ENCODE data around the gene QRICH1. TPM values are rescaled to one million over a fixed set of nuclear protein-coding genes. Genes with fewer than 3 reads are reported as not detected.
A peak's percentile ranks its signal among the peaks of the same experiment; 100 is the strongest.

QRICH1 gene
- total RNA-seq, 4 donors from 2014 or later = 69.0 to 140 (median 104) TPM

- Histone ChIP-seq H3K4me3 (no peak overlapping the region), H3K27me3 (no peaks in the 10 kb centered on the region), H3K9me3 (no peaks in the 10 kb centered on the region), H3K36me3 (no peaks in the 10 kb centered on the region), H3K27ac (no peak overlapping the region), H3K4me1 (no peaks in the 10 kb centered on the region)
- intact Hi-C loops (cut with DNase I; ENCODE audit: low total_unique reads) = no loop called here
- DNase-seq = no peak
- TF ChIP-seq POLR2A (IDR thresholded peaks at IDR 0.05) = no peak
- TF ChIP-seq, protein P1, sequence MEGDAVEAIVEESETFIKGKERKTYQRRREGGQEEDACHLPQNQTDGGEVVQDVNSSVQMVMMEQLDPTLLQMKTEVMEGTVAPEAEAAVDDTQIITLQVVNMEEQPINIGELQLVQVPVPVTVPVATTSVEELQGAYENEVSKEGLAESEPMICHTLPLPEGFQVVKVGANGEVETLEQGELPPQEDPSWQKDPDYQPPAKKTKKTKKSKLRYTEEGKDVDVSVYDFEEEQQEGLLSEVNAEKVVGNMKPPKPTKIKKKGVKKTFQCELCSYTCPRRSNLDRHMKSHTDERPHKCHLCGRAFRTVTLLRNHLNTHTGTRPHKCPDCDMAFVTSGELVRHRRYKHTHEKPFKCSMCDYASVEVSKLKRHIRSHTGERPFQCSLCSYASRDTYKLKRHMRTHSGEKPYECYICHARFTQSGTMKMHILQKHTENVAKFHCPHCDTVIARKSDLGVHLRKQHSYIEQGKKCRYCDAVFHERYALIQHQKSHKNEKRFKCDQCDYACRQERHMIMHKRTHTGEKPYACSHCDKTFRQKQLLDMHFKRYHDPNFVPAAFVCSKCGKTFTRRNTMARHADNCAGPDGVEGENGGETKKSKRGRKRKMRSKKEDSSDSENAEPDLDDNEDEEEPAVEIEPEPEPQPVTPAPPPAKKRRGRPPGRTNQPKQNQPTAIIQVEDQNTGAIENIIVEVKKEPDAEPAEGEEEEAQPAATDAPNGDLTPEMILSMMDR (IDR thresholded peaks at IDR 0.05) = no peak
Measured at GRCh38 chr3:49035281-49035680, 58.6 kb downstream of the QRICH1 start.

- no peak overlapping the region for H3K27ac ChIP-seq
- intact Hi-C loops (cut with DNase I; ENCODE audit: low total_unique reads) = no loop called here
- H3K9me3 ChIP-seq = no peaks in the 10 kb centered on the region
- no peak for DNase-seq
- TF ChIP-seq POLR2A (IDR thresholded peaks at IDR 0.05) = no peak
- TF ChIP-seq, protein P1 (IDR thresholded peaks at IDR 0.05) = no peak
- no peak overlapping the region for H3K4me3 ChIP-seq
- no peaks in the 10 kb centered on the region for H3K4me1 ChIP-seq
- no peaks in the 10 kb centered on the region for H3K36me3 ChIP-seq
- H3K27me3 ChIP-seq = no peaks in the 10 kb centered on the region
Measured at GRCh38 chr3:49034650-49035049, 59.2 kb downstream of the QRICH1 start.

DNA sequence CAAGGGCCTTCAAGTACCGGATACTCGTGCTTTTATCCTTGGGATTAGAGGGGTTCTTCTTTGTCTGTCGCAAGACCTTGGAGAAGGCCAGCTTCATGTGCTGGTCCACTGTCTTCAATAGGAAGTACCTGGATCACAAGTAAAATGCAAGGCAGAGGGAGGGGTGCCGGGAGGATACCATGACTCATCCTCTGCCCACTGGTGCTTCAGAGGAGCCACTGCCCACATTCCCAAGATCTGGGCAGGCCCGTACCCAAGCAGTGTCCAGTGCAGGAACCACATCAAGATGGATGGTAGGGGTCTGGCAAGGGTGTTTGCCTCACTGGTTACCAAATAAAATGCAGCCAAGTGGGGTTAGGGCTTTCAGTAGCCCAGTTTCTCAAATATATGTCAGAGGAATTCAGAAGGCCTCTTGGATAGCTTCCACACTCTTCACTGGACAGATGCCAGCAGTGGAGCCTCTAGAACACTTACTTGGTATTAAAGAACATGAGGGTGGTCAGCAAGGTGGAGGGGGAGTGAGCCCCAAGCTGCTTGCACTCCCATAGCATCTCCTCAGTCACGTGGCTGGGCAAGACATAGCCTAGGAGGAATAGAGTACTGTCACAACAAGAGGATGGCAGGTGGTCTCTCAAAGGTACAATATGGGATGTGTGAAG is 61.1 kb downstream of the QRICH1 start:
- intact Hi-C loops (cut with DNase I; ENCODE audit: low total_unique reads) = no loop called here
- no peaks in the 10 kb centered on the region for H3K36me3 ChIP-seq

GRCh38 chr3:49030321-49030720 is 63.5 kb downstream of the QRICH1 start:
- intact Hi-C loops (cut with DNase I; ENCODE audit: low total_unique reads) = no loop called here
- Histone ChIP-seq H3K4me3 (no peak overlapping the region), H3K27me3 (no peaks in the 10 kb centered on the region), H3K36me3 (no peaks in the 10 kb centered on the region), H3K27ac (peak overlapping the region in 1 of 2 donors; percentile 91), H3K9me3 (no peaks in the 10 kb centered on the region), H3K4me1 (peaks cover 5% of the 10 kb centered on the region in 2 donors)
- TF ChIP-seq POLR2A (IDR thresholded peaks at IDR 0.05) = no peak
- TF ChIP-seq, protein P1 (IDR thresholded peaks at IDR 0.05) = no peak
- DNase-seq = no peak

More for the DNA sequence above, 61.1 kb downstream of the QRICH1 start:
- TF ChIP-seq, protein P1 (IDR thresholded peaks at IDR 0.05) = no peak
- TF ChIP-seq POLR2A (IDR thresholded peaks at IDR 0.05) = no peak
- Histone ChIP-seq H3K27ac (no peak overlapping the region), H3K4me3 (no peak overlapping the region), H3K9me3 (no peaks in the 10 kb centered on the region), H3K27me3 (no peaks in the 10 kb centered on the region), H3K4me1 (peaks cover 5% of the 10 kb centered on the region in 2 donors)
- DNase-seq = peak in 1 of 2 donors; percentile 26

- Histone ChIP-seq H3K4me3 (peak overlapping the region; percentile 72 to 78), H3K4me1 (peaks cover 5% of the 10 kb centered on the region in 2 donors), H3K36me3 (no peaks in the 10 kb centered on the region), H3K9me3 (no peaks in the 10 kb centered on the region), H3K27ac (peak overlapping the region; percentile 91 to 97), H3K27me3 (no peaks in the 10 kb centered on the region)
- no peak for TF ChIP-seq POLR2A (IDR thresholded peaks at IDR 0.05)
- TF ChIP-seq, protein P1 (IDR thresholded peaks at IDR 0.05) = no peak
- no peak for DNase-seq
- intact Hi-C loops (cut with DNase I; ENCODE audit: low total_unique reads) = no loop called here
Measured at GRCh38 chr3:49029563-49029884, 64.3 kb downstream of the QRICH1 start.

Data from uterus (tissue), 4 donors.